GM12891 (cell line): ENCODE measurements around the gene ETHE1.

ENCODE experiments used
- POLR2A ChIP-seq: IDR thresholded peaks from 2 replicates; pipeline ENCODE4 v1.6.1; 2011; ENCODE audit warnings: low read depth, low read length, control low read depth
- POLR2AphosphoS5 ChIP-seq: IDR thresholded peaks from 2 replicates; pipeline ENCODE4 v1.6.1; 2011; ENCODE audit warnings: low read depth, low read length, control low read depth
- TAF1 ChIP-seq: IDR thresholded peaks from 2 replicates; pipeline ENCODE4 v1.6.1; 2011; ENCODE audit warnings: low read depth, low read length, control low read depth

- TF ChIP-seq POLR2A (no peak), POLR2AphosphoS5 (no peak), TAF1 (no peak)
These were observed 21.1 kb downstream of the ETHE1 start for GRCh38 chr19:43505941-43506340.
